HL-60/S4 treated with retinoic acid at 250 ng/mL for 4 days and 3 days (cell line): Measurements from ENCODE around the gene ATP10A.
"Not testable (repeated sequence)": the region's sequence is repeated elsewhere in the genome, so short reads cannot be mapped to it uniquely, and the experiment has no call there.

Experiments
- in situ Hi-C: fragments of 300-500 bp; cut with MboI; formaldehyde crosslinking; loops from 2 replicates; pipeline ENCODE4 v1.7.0; 2022; ENCODE audit warnings: low sequenced_read_pairs

The ATP10A gene

DNA sequence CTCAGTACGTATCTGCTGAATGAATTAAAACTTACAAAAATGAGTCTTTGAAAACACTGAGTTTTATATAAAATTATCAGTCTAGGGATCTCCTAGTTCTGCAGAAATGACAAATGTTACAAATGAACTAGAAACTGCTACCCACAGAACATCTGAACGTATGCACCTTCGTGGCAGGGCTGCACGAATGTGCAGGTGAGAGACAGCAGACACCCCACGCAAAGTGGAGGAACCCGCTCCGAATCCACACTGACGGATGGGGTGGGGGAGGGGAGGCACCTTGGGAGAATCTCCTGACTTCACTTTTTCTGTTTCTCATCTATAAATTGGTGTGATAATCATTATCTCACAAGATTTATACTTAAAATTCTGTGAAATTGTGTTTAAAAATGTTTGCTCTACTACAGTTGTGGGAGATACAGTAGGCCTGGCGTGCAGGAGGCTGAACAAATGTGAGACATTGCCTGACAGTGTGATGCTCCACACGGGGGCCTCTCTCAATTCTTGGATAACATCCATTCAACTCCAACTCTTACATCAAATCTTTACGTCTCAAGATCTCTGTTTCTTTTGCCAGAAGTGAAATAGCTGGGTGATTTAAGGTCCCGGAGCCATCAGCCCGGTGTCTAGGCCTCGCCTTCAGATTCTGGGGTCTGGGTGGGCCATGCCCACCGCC, 86.9 kb downstream of the ATP10A start:
- in situ Hi-C loops = no loop called here

DNA sequence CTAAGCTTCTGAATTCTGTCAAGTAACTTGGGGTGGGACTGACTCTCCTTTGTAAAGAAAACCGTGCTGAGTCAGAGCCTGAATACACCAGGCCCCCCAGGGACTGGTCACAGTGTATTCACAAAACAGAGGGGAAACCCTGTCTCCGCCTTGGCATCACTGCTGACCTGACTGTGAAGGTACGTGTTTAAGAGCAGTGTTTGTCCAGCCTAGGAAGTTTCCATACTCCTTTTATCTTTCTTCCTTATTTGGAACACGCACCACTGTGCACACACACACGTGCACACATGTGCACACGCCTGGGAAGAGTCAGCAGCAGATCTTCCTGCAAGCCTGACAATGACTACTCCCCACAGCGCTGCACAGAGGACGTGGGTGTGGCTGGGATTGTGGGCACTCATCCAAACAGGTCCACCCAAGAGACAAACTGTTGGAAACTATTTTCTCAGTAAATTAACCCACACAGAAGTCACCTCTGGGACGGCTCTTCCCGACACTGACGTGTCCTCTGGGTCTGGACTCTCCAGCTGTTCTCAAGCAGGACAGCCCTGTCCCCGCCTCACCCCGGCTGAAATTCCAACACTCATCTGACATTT, 87.7 kb downstream of the ATP10A start:
- in situ Hi-C loops = no loop called here

DNA sequence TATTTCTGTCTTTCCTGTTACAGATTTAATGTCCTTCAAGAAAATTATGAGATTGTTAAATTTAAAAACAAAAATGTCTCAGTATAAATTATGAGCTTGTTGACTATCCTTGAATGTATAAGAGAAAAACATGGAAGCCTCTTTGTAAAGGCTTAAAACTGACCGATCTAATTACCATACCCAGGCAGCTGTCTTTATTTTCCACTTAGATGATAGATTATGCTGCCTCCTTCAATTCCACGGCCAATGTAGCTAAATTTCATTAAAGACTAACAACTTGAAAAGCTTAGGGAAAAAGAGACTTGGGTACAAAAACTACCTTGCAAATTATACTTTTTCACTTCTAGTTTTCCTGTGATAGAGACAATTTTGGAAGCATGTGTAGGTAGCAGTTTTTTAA, 88.3 kb downstream of the ATP10A start:
- in situ Hi-C loops = no loop called here

DNA sequence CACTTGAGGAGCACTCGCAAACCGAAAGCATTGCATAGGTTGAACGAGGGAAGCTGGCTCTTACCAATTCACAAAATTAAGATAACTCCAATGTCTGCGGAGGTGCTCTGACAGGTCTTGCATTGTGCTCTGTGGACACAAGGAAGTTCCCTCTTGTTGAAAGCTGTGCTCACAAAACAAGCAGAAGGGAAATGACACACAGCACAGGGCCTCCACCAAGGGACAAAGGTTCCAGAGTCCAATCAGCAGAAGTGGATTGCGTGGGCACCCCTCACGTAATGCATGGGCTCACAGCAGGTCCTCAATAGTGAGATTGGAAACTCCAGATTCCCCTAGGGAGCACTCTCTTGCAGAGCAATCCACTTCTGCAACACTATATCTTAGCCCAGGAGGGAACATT, 89.9 kb downstream of the ATP10A start:
- in situ Hi-C loops = no loop called here

DNA sequence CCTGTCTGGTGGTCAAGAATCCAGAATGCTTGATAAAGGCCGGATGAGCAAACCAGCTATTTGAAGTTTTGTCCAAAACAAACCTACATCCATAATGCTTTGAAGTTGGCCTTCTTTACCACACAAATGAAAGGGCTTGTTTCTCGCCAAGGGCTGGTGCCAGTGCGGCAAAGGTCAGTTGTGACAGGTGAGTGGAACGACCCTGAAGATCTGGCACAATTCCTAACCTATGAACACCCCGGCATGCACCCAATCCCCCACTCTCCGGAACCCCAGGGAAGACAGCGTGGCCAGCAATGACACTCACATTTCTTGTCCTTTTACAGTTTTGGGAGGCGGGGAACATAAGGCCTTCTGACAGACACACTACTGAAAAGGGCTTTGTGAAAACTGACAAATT, 90.6 kb downstream of the ATP10A start:
- in situ Hi-C loops = no loop called here

DNA sequence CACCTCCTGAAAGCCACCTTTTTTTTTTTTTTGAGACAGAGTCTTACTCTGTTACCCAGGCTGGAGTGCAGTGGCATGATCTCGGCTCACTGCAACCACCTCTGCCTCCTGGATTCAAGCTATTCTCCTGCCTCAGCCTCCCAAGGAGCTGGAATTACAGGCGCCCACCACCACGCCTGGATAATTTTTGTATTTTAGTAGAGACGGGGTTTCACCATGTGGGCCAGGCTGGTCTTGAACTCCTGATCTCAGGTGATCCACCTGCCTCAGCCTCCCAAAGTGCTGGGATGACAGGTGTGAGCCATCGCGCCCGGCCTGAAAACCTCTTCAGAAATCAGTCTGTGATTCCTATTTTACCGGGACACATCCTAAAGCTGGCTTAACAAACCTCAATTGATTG, 91.4 kb downstream of the ATP10A start:
- in situ Hi-C loops = not testable (repeated sequence)

DNA sequence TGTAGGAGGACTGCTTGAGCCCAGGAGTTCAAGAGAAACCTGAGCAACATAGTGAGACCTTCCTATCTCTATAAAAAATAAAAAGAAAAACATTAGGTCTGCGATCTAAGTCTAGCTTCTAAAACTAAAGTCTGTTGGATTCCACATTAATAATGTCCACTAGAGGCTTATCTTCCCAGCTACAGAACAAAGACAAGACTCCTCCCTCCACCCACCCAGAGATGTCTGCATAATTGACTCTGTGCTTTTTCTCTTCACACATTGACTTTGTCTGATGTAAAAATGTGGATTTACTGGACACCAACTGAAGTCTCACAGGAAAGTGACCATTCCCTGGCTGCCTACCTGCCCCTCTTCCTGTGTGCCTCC, 91.8 kb downstream of the ATP10A start:
- in situ Hi-C loops = no loop called here

DNA sequence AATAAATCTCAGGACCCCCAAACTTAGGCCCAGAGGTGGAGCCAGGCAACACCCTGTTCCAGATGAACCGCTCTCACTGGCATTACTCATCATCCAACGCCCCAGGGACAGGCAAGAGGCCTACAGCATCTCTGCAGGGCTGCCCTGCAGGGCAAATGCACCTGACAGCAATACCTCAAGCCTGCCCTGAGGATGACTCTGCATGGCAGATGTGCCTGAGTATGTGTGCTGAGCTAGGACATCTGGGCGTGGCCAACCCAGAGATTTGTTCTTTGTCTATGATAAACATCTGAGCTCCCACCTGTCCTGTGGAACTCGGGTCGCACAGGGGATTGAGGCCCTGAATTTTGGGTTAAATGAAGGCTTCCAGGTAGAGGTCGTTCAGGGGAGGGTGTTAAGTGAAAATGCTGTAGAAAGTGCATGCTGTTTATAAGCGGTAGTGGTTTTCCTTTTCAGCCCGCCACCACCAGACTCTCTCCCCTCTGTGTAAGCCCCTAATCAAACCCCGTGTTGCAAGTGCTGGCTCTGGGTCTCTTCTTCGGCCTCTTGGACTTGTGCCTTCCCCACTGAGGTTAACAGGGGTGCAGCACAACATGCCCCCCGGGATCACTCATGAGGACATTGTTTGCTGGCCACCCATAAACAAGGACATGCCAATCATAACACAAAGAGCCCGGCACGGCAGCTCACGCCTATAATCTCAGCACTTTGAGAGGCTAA, 92.3 kb downstream of the ATP10A start:
- in situ Hi-C loops = no loop called here

DNA sequence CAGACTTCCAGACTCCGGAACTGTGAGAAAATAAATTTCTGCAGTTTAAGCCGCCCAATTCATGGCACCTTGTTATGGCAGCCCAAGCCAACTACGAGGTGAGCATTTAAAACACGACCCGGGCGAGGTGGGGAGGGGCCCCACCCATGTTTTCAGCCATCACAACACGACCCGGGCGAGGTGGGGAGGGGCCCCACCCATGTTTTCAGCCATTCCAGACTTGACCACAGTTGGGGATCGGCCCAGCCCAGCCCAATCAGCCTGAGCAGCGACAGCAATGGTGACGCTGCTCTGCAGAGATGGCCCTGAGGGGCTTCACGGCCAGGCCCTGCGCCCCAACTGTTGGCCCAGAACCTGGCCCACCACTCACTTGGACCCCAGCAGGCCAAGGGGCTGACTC, 93.1 kb downstream of the ATP10A start:
- in situ Hi-C loops = no loop called here

DNA sequence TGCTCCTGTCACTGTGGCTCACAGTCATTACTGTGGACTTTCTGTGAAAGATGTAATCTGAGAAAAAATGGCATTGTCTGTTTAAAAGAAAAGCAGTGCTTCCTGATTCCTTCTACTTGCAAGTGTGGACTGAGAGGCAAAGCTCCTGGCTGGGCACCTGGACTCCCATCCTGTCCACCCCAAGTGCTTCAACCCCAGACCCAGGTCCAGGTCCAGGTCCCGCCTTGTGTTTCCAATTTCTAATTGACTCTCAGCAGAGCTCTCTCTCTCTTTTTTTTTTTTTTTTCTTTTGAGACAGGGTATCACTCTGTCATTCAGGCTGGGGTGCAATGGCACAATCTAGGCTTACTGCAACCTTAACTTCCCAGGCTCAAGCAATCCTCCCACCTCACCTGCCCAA, 94.9 kb downstream of the ATP10A start:
- in situ Hi-C loops = no loop called here

DNA sequence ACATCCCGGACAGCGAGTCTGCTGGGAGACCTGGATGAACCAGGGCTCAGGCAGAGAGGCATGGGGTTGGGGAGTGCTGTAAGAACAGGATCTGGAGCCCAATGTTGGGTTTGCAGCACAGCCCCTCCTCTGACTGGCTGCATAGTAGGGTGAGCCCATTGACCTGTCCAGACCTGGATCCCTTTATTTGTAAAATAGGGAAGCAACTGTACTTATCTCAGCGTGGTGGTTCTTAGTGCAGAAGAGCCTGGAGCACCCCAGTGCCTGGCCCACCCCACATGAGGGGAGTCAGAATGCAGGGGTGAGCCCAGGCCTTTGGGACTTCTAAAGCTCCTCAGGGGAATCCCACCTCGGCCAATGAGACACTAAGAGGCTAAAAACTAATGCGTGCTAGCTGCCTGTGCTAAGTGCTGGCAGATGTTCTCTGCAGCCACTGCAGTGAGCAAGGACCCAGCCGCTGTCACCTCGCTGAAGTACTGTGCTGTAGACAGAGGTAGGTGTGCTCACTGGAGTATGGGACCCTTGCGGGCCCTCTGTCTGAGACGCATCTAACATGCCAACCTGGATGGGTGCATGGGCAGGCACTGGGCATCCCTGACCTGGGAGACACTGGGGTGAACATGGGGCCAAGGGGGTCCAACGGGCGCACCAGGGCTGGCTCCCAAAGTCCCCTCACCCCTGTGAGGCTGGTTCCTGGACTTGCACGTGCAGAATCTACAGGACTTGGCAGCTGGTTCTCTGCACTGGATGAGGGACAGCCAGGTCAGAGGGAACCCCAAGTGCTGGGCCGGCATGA, 95.6 kb downstream of the ATP10A start:
- in situ Hi-C loops = no loop called here

DNA sequence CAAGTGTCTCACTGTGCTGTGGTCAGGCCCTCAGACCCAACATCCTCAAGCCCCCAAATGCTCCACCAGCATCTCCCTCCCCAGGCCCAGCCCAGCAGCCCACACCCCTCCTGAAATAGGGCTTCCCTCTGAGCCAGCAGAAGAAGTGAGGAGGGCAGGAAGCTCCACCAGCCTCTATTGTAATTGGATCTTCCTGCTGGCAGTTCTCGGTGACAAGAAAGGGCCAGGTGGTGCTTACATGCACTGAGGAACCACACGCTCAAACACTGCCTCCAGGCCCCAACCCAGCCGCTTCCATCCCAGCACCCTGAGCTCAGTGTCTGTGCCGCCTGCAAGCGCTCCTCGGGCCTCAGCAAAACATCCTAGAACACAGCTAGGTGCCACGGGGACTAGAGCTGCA, 96.7 kb downstream of the ATP10A start:
- in situ Hi-C loops = no loop called here

DNA sequence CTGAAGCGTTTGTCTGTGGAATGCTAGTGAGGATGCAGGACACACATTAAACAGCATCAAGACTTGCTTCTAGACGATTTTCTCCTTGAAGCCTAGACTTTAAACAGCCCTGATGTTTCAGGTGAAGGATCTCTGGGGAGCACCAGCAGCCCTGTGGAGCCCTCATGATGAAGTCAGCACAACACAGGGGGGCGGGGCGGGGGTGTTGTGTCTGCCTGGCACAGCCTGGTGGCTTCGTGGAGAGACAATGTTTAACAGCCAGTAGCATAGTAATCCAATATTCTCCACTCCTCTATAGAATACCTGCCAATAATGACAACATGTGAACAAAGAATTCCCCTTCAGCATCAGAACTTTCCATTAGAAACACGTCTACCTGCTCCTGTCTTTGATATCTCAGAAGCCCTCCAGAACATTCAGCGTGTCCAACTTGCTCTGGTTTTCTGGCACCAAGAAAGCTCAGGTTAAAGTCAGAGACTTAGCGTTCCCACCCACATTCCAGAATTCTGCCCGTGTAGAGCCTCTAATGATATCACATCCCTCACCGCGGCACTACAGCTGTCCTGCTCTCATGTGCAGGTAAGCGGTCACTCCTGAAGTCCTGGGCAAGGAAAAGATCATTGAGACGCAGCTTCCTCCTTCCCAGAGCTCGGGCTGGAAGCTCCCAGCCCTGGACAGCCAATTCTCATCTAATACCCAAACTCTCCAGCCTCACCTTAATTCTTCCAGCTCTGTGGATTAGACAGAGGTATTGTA, 98.0 kb downstream of the ATP10A start:
- in situ Hi-C loops = no loop called here

DNA sequence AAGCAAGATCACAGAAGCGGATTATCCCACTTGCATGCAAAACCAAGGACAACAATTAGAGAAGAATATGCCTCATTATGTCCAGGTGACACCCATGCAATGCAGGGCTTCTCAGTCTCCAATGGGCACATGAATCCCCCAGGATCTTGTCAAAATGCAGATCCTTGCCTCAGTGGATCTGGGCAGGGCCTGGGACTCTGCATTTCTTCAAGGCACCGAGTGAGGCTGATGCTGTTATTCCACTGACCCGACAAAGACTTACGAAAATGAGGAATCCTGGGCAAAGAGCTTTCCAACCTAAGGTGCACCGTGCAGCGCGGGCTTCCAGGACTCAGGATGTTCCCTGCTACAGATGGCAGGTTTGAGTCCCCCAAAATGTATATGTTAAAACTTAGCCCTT, 99.2 kb downstream of the ATP10A start:
- in situ Hi-C loops = no loop called here

DNA sequence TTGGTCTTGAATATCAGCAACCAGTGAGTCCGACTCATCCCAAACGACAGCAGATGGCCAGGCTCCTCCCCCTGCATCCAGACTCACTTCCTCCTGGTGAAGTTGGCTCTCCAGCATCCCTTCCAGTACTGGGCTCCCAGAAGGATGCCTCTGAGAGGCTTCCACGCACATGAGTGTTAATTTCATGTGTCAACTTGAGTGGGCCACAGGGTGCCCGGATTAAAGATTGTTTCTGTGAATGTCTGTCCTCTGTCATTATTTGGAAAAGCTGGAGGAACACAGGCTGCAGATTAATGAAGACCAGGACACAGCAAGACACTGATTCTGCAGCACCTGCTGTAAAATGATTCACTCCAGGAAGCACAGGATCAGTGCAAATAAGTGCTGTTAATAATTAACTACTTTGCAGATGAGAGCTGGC, 99.8 kb downstream of the ATP10A start:
- in situ Hi-C loops = no loop called here

DNA sequence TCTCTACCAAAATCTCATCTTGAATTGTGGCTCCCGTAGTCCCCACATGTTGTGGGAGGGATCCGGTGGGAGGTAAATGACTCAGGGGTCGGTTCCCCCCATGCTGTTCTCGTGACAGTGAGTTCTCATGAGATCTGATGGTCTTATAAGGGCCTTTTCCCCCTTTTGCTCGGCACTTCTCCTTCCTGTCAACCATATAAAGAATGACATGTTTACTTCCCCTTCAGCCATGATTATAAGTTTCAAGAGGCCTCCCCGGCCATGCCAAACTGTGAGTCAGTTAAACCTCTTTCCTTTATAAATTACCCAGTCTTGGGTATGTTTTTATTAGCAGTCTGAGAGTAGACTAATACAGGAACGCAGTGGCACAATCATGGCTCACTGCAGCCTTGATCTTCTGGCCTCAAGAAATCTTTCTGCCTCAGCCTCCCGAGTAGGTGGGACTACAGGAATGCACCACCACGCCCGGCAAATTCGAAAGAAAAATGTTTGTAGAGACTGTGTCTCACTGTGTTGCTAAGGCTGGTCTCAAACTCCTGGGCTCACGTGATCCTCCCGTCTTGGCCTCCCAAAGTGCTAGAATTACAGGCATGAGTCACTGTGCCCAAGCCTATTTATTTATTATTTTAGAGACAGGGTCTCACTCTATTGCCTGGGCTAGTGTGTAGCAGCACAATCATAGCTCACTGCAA, 101.0 kb downstream of the ATP10A start:
- in situ Hi-C loops = no loop called here

DNA sequence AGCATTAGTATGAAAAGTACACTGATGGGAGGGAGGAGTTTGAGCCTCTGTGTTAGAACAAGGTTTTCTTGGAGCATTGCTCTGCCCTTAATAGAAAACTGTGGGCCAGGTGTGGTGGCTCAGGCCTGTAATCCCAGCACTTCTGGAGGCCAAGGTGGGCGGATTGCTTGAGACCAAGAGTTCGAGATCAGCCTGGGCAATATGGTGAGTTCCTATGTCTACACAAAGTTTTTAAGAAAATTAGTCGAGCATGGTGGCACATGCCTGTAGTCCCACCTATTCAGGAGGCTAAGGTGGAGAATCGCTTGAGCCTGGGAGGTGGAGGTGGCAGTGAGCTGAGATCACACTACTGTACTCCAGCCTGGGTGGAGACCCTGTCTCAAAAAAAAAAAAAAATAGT, 103.7 kb downstream of the ATP10A start:
- in situ Hi-C loops = no loop called here

DNA sequence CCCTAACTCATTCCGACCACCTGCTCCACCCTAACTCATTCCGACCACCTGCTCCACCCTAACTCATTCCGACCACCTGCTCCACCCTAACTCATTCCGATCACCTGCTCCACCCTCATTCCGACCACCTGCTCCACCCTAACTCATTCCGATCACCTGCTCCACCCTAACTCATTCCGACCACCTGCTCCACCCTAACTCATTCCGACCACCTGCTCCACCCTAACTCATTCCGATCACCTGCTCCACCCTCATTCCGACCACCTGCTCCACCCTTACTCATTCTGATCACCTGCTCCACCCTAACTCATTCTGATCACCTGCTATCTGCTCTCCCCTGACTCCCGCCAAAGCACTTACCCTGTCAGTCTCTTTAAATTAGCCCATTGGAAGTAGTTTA, 104.5 kb downstream of the ATP10A start:
- in situ Hi-C loops = not testable (repeated sequence)

DNA sequence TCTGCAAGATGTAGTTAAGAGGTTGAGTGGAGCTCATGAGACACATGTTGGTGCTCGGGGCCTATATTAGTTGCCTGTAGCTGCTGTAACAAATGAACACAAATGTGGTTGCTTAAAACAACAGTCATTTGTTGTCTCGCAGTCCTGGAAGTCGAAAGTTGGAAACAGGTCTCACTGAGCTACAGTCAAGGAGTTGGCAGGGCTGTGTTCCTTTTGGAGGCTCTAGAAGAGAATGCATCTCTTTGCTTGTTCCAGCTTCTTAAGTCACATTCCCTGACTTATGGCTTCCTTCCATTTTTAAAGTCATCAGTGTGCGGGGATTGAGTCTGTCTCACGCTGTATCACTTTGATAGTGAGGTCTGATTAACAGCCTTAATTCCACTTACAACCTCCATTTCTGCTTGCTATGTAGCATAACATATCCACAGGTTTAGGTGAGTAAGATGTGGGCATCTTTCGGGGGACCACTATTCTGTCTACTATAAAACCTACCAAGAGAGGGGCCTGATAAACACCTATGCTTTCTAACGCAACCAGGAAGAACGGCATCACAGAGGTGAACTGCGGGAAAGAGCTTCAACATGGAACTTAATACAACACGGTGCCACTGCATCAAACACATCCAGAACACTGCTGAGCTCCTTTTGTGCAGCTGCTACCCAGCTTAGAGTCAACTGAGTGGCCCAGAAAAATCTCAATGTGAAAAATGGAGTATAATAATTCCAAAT, 119.4 kb downstream of the ATP10A start:
- in situ Hi-C loops = no loop called here
